ENCODE measurements around the gene AP4M1.
"Not testable (repeated sequence)": the region's sequence is repeated elsewhere in the genome, so short reads cannot be mapped to it uniquely, and the experiment has no call there.

The AP4M1 gene

DNA sequence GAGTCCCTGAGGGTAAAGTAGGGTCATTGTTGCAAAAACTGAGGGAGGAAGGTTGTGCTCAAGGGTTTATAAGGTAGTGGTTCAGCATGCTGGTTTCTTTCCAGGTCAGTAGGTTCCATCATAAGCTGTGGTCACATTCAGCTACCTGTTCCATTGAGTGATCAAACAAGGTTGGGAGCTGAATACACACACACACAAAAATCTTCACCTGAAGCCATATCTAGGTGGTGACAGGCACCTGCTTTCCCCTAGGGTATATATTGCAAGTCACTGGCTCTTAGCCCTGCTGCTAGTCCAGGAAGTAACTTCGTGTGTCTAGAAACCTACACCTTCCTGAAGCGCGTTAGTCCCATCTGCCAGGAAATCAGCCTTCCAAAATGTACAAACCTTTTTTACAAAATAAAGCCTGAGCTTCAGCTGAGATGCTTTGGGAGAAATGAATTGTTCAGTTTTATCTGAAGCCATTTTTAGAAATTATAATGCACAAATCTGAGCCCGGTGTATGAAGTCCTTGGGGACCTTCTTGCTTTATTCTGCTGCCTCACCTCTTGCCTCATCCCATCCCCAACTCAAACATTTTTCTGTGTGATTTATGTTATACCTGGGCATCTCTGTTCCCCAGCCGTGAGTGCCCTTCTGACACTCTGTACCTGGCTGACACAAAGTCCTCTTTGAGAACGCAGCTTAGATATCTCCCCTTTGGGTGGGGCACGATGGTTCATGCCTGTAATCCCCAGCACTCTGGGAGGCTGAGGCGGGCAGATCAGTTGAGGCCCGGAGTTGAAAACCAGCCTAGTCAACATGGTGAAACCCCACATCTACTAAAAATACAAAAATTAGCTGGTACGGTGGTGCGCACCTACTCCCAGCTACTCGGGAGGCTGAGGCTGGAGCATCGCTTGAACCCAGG lies 36.7 kb downstream of the AP4M1 start:
- DNase-seq: no peak

DNA sequence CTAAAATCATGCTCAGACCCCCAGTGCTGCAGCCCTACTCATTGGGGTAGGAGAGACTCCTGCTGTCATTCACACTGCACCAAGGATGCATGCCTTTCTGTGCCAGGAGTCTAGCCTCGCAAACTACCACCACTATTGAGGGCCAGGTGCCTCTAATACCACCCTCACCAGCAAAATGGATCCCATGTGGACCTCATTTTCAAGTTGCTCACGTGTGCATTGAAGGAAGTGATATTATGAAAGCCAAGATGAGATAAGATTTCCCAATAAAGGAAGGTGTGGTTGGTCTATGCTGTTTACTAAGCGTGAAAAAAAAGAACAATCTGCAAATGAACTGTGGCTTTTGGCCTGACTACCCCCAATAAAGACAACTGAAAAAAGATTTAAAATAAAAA lies 40.1 kb downstream of the AP4M1 start:
- DNase-seq: no peak

DNA sequence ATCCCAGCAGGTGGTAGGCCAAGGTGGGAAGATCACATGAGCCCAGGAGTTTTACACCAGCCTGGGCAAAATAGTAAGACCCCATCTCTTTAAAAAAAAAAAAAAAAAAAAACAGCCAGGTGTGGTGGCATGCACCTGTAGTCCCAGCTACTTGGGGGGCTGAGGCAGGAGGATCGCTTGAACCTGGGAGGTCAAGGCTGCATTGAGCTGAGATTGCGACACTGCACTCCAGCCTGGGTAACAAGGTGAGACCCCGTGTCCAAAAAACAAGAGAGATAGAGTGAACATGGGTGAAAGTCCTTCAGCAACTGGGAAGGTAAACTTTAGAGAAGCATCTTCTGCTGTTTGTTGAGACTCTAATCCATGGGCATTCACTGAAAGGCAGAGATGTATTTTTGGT lies 41.0 kb downstream of the AP4M1 start:
- DNase-seq: no peak

DNA sequence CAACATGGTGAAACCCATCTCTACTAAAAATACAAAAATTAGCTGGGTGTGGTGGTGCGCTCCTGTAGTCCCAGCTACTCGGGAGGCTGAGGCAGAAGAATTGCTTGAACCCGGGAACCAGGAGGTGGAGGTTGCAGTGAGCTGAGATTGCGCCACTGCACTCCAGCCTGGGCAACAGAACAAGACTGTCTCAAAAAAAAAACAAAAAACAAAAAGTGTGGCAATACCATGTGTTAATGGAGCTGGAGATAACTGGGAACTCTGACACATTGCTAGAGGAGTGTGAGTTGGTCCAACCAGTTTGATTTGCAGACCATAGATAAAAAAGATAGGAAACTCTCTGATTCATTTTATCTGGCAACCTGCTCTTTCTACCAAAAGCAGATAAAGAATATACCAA lies 44.9 kb downstream of the AP4M1 start:
- DNase-seq: not testable (repeated sequence)

DNA sequence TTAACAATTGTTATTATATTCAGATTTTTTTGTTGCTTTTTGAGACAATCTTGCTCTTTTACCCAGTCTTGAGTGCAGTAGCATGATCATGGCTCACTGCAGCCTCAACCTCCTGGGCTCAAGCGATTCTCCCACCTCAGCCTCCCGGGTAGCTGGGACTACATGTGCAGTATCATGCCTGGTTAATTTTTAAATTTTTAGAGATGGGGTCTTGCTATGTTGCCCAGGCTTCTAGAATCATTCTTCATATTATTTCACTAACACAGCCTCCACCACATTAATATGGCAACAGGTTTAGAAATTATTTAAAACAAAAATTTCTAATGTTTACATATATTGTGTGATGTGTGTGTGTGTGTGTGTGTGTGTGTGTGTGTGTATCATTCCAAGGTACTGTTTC lies 45.8 kb downstream of the AP4M1 start:
- no peak for DNase-seq

DNA sequence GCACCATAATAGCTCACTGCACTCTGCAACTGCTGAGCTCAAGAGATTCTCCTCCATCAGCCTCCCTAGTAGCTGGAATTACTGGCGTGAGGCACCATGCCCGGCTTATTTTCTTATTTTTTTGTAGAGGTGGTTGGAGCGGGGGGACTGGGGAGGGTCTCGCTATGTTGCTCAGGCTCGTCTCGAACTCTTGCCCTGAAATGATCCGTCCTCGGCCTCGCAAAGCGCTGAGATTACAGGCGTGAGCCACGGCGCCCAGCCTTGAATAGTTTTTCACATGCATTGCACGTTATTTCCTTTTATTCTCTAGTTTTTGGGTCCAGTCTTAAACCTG lies 46.7 kb downstream of the AP4M1 start:
- no peak for DNase-seq

DNA sequence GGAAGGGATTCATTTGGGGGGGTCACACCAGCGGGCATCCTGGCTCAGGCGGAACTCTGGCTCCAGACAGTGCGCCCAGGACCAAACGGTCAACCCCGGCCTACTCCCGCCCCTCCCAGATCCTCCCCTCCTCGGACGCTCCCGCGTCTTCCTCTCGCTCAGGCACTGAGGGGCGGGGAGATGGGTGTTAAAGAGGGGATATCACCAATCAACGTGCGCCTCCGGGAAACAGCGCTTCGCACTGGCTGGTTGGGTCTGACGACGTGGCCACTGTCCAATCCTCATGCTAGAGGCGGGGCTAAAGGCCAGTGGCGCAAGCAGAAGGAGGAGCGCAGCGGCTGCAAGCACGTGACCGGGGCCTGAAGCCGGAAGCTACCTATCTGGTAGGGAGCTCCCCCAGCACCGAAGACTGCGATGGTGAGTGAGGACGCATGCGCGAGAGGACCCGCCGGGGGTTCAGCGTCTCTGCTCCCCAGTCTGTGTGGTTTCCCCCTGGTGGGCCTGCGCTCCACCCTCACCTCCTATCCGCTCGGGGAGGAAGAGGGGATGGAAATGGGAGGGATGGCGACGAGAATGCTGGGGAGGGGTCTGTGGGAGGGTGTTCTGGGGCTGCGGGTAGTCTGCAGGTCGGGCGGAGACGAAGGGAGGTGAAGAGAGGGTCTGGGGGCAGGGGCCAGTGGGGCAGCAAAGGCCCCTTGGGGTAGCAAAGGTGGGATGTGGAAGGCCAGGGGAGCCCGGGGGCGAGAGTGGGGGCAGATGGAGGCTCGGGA lies 47.3 kb downstream of the AP4M1 start, which contains the start of gene LAMTOR4:
LAMTOR4 (plus strand) TSS at position 360 of the 770 bp plus-strand sequence; CDS start at position 415, 55 bp downstream.
- DNase-seq: peak; percentile 99

DNA sequence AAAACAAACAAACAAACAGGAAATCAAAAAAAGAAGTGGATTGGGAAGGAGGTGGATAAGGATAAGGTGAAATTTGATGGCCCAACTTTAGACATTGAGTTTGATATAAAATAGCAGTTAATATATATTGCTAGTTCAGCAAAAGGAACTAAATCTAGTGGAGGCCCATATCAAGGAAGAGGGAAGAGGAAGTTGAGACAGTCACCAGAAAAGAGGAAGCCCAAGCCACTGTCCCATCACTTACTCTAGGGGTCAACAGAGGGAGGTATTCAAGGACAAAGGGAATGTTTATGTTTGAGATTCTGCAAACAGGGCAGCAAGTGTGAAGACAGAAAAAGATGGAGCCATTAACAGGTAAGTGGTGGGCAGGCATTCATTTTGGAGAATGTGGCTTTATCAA lies 51.0 kb downstream of the AP4M1 start:
- no peak for DNase-seq

DNA sequence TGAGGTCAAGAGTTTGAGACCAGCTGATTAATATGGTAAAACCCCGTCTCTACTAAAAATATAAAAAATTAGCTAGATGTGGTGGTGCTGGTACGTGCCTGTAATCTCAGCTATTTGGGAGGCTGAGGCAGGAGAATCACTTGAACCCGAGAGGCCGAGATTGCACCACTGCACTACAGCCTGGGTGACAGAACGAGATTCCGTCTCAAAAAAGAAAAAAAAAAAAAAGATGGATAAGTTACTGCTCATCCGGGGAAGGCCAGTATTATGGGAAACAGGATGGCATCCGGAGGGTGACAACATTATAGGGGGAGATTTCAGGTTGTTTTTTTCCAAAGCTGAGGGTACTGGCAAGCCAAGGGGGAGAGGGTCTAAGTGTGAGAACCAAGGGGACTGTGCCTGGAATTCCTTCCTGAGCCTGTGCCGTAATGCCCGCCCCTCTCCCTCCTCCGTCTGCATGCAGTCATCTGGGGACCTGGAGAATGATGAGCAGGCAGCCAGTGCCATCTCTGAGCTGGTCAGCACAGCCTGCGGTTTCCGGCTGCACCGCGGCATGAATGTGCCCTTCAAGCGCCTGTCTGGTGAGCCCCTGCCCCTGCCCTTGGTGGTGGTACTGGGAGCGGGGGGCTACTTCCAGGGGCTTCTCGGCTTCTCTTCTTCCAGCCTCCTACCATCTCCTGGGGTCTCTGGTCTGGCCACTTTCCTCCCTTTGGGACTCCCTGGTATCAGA lies 51.7 kb downstream of the AP4M1 start:
- no peak for DNase-seq

DNA sequence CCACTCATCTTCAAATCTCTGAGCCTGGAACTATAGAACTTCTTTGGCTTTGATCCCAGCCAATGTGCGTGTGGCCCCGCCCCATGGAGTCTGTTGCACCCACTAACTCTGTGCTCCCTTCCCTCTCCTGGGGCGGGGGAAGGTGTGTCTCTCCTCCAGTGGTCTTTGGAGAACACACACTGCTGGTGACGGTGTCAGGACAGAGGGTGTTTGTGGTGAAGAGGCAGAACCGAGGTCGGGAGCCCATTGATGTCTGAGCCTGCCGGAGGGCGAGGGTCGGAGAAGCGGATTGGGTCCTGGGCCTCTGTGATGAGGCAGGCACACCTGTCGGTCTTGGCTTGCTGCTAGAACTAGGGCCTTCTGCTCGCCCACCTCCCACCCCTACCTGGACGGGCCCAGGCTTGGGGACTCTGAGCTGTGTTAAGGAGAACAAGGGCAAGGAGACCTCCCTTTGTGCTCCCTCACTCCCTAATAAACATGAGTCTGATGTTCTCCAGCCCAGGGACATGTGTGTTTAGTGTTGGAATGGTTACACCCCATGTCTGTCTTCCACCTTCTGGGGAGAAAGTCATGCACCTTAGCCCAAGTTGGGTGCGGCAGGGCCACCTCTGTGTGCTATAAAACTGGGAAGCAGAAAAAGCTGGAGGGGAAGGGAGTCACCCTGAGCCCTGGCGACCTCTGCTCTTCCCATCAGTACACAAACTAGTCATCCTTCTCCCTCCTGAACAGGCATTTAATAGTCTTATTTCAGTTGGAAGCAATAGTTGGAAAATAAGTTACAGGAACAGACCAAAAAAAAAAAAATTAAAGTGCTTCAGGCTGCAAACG lies 52.5 kb downstream of the AP4M1 start:
- DNase-seq: no peak

DNA sequence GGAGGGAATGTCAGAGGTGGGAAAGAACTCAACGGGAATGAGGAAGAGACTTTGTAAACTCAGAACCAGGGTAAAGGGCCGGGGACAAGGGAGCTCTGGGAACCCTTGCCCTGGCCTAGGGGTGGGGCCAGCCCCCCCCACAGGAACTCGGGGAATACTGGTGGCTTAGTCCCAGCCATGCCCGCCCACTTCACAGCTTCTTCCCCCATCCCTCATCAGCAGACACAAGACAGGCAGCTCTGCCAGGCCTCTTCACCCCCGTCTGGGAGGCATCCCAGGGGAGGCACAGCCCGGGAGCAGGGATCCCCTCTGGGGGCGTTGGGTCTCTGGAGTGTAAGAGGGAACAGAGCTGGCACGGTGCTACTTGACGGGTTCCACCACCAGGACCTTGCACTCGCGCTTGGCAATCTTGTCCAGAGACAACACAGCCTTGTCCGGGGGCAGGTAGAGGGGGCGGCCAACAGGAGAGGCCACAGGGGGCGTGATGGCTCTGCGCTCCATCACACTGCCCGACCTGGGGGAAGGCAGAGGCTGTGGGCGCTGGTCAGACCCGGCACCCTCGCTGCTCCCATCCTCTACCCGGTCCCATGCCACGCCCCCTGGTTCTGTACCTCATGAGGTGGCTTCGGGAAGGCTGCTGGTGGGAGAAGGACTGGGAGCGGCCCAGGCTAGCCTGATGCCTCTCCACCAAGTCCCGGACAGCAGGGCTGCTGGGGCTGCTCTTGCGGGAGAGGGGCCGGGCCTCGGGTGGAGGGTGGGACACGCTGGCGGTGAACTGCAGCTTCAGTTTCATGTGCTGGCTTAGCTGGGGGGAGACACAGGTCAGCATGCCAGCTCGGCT lies 53.4 kb downstream of the AP4M1 start:
- no peak for DNase-seq

DNA sequence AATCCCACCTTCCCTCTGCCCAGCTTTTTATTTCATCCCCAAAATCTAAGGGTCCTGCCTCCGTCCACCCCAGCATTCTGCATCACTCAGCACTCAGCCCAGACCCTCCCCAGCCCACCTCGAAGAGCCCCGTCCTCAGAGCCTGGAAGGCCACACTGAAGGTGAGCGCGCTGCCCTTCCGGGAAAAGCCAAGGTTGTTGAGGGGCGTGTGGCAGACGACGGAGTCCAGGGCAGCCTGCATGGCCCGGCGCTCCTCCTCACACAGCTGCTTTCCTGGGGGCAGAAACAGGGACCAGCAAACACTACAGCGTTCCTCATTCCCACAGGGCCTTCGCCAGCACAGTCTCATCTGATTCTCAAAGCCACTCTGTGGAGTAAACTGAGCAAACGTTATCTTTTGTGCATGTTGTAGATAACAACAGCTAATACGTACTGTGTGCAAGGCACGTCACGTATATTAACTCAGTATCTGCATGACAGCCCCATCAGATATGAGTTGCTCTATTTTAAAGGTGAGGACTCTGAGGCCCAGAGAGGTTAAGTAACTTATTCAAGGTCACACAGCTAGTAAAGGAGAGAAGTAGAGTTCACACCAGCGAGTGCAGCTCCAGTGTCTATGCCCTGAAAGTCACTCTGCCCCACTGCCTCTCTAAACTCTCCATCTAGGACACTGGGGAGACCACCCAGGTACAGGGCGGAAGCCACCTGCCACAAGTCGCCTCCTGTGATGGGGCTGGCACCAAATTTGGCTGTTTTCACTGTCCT lies 54.3 kb downstream of the AP4M1 start:
- DNase-seq: no peak

DNA sequence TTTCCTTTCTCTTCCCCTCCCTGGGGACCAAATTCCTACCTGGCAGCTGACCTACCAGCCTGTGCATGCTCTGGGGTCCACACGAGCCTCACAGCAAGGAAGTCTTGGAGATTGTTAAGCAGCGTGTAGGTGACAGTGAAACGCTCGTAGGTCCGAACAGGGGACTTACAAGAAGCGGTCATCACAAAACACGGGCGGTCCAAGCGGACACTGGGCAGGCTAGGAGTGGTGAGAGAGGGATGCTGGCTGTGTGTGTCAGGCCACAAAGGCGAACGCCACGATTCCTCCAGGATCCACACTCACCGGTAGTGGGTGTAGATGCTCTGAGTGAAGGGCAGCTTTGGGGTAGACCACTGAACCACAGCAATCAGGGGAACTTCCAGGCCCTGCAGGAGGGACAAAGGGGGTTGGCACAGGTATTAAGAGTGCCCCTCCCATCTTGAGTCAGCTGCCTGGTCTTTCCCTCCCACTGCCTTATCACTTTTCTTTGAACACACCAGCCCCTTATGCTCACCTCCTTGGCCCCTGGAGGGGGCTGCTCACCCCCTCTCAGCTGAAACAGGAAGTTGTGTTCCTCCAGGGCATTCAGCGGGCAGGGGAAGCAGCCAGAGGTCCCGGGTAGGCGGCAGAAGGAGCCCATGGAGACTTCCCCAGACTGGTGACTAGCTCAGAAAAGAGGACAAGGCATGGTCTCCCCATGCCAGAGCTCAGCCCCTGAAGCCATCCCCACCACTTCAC lies 55.1 kb downstream of the AP4M1 start:
- no peak for DNase-seq

DNA sequence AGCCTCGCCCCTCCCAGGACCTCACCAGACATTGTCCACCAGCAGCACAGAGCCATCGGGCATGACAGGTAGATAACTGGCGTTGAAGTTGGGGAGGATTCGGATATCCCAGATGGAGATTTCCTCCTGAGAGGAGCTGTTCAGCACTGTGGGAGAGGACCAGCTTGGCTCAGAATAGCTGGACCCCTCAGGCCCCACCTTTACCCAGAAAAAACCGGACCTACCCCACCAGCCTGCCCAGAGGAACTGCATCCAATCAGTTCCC lies 55.6 kb downstream of the AP4M1 start:
- no peak for DNase-seq

DNA sequence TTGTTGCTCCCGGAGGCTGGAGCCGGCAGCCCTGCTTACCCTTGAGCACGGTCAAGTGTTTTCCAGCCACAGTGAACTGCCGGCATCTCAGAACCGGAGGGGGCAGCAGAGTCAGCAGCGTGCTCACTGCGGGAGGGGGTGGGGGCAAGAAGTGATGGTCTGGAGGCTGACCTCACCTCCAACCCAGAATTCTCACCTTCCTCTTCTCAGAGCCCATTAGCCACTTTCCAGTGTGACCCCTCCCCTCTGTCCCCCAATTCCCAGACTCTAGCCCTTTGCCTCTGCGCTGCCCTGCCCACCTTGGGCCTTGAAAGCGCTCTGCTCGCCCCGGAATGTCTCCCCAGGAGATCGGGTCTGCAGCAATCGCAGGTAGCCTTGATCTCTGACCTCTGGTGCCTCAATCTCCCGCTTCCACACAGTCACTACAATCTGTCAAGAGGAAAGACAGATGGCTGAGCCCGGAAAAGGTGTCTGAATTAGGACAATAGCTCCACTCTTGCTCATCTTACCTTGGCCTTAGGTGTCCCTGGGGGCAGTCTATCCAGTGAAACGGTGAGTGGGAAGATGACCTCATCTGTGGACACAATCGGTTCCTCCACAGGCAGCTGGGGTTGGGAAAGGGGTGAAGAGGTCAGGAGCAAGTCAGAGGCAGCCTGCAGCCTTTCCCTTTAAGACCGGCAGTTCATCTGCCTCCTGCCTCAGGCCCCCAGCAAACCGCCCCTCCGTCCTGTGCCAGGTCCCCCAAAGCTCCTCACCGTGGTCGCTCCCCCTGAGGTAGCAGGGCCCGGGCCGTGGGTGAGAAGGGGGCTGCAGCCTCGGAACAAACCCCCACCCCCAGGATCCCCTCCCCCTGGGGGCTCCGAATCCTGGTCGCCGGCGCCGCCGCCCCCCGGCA lies 56.1 kb downstream of the AP4M1 start:
- DNase-seq: no peak
